Measurements from ENCODE around the gene DHX38. TPM values are rescaled to one million over a fixed set of nuclear protein-coding genes. Genes with fewer than 3 reads are reported as not detected.

Gene DHX38
- total and polyA plus RNA-seq, 2 donors (not counting 3 experiments of a cell fraction or from before 2014, with no cell fraction given): 47.3 to 78.6 TPM

DNA sequence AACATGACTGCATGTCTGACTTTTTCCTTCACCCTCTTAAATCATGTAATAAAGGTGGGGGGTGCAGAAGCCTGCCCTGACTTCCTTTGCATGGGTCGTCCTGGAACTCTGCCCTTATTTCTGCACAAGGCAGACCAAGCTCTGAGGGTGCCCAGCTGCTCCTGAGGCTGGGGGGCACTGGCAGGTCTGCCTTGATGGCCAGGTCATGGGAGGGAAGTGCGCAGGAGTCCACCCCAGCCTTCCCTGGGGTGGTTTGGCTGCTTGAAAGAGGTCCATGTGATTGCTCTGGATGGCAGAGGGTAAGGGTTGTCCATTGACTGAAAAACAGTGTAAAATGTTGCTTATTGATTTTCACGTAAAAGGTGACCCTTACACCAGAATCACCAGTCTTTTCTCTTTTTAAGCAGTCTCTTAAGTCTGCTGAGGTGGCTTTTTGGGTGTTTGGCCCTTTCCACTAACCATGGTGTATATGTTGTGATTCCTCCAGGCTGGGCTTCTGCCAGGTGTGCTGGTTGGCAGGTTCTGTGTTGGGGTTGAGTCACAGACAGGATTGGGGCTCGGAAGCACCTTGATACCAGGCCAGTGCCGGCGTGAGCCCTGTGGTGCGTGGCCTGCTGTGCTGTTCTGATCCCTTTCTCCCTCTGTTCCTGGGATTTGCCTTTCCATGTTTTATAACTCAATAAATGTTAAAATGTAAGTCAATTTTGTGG, 19.4 kb downstream of the DHX38 start:
- Histone ChIP-seq H3K4me1 (ENCODE audit: control insufficient read depth, extremely low read depth, insufficient read depth, low read length) (no peaks in the 10 kb centered on the region), H3K36me3 (ENCODE audit: control insufficient read depth in 2 of 2, extremely low read depth in 1 of 2, insufficient read depth in 2 of 2, low read length in 2 of 2) (peaks cover 13 to 41% of the 10 kb centered on the region in 2 experiments), H2AFZ (ENCODE audit: low read depth, low read length) (no peak overlapping the region), H3K4me3 (replicated peaks in 1 of 3; ENCODE audit: insufficient read depth in 1 of 3, low read depth in 1 of 3, low read length in 3 of 3) (no peak overlapping the region), H3K27ac (ENCODE audit: insufficient read depth, low read depth, low read length) (no peak overlapping the region), H3K27me3 (ENCODE audit: control insufficient read depth in 2 of 2, insufficient read depth in 2 of 2, low read length in 2 of 2) (no peaks in the 10 kb centered on the region), H3K9ac (replicated peaks; ENCODE audit: extremely low read depth, insufficient read depth, low read length) (no peak overlapping the region), H3K9me1 (replicated peaks; ENCODE audit: control insufficient read depth, extremely low read depth, insufficient read depth, low read length) (no peaks in the 10 kb centered on the region), H3K9me3 (replicated peaks; ENCODE audit: control insufficient read depth, insufficient read depth, low read length) (no peaks in the 10 kb centered on the region), H4K20me1 (replicated peaks; ENCODE audit: control insufficient read depth, extremely low read depth, insufficient read depth, low read length) (no peaks in the 10 kb centered on the region), H3K79me2 (ENCODE audit: control insufficient read depth, insufficient read depth, low read length) (no peaks in the 10 kb centered on the region), H3K4me2 (ENCODE audit: insufficient read depth, low read length) (no peak overlapping the region)
- BruUV-seq (replicated peaks): no TSS peak
- FAIRE-seq: no peak
- ChIA-PET CTCF (no interaction called here), POLR2A (no interaction called here)
- DNase-seq (ENCODE audit: low read depth, low spot score): no peak
- TF ChIP-seq EZH2 (IDR thresholded peaks at IDR 0.05; ENCODE audit: borderline replicate concordance, low read depth, low read length, severe bottlenecking) (no peak), FOS (IDR thresholded peaks at IDR 0.05; ENCODE audit: borderline replicate concordance, insufficient read depth, low read length) (no peak), POLR2A (IDR thresholded peaks at IDR 0.05; ENCODE audit: low read depth, low read length) (no peak), JUN (IDR thresholded peaks at IDR 0.05; ENCODE audit: borderline replicate concordance, insufficient read depth, insufficient read length, low read depth) (no peak)
- intact Hi-C loops (cut with micrococcal nuclease): no loop called here
- dilution Hi-C loops (cut with MboI; ENCODE audit: extremely low pct_ligation_motif_present, low sequenced_read_pairs): no loop called here

DNA sequence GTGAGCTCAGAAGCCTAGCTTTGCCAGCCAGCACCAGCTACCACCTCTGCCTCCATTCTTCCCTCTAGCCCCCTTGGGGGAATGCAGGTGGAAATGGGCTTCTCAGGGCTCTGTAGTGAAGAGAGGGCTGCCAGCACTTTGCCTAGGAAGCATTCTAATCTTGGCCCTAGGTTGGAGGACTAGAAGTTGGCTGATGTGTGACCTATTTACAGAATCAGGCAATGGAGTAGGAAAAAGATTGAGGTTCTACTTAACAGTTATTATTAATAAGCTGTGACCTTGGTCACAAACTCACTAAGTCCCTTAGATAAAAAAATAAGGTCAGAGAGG, 19.9 kb downstream of the DHX38 start:
- Histone ChIP-seq H3K4me1 (ENCODE audit: control insufficient read depth, extremely low read depth, insufficient read depth, low read length) (no peaks in the 10 kb centered on the region), H3K4me3 (replicated peaks in 1 of 3; ENCODE audit: insufficient read depth in 1 of 3, low read depth in 1 of 3, low read length in 3 of 3) (no peak overlapping the region), H3K27me3 (ENCODE audit: control insufficient read depth in 2 of 2, insufficient read depth in 2 of 2, low read length in 2 of 2) (no peaks in the 10 kb centered on the region), H3K4me2 (ENCODE audit: insufficient read depth, low read length) (no peak overlapping the region), H3K36me3 (ENCODE audit: control insufficient read depth in 2 of 2, extremely low read depth in 1 of 2, insufficient read depth in 2 of 2, low read length in 2 of 2) (peaks cover 10 to 35% of the 10 kb centered on the region in 2 experiments), H3K79me2 (ENCODE audit: control insufficient read depth, insufficient read depth, low read length) (no peaks in the 10 kb centered on the region), H3K27ac (ENCODE audit: insufficient read depth, low read depth, low read length) (no peak overlapping the region), H3K9ac (replicated peaks; ENCODE audit: extremely low read depth, insufficient read depth, low read length) (no peak overlapping the region), H4K20me1 (replicated peaks; ENCODE audit: control insufficient read depth, extremely low read depth, insufficient read depth, low read length) (no peaks in the 10 kb centered on the region), H2AFZ (ENCODE audit: low read depth, low read length) (no peak overlapping the region), H3K9me1 (replicated peaks; ENCODE audit: control insufficient read depth, extremely low read depth, insufficient read depth, low read length) (no peaks in the 10 kb centered on the region), H3K9me3 (replicated peaks; ENCODE audit: control insufficient read depth, insufficient read depth, low read length) (no peaks in the 10 kb centered on the region)
- POLR2A ChIA-PET: no interaction called here
- FAIRE-seq: no peak
- BruUV-seq (replicated peaks): no TSS peak
- CTCF ChIA-PET: no interaction called here
- intact Hi-C loops (cut with micrococcal nuclease) (no loop called here), dilution Hi-C loops (cut with MboI; ENCODE audit: extremely low pct_ligation_motif_present, low sequenced_read_pairs) (no loop called here)
- DNase-seq (ENCODE audit: low read depth, low spot score): no peak
- TF ChIP-seq, protein P1, sequence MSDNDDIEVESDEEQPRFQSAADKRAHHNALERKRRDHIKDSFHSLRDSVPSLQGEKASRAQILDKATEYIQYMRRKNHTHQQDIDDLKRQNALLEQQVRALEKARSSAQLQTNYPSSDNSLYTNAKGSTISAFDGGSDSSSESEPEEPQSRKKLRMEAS (IDR thresholded peaks at IDR 0.05; ENCODE audit: insufficient read depth, insufficient read length): no peak
- TF ChIP-seq POLR2A (IDR thresholded peaks at IDR 0.05; ENCODE audit: low read depth, low read length): no peak
- TF ChIP-seq, protein P2, sequence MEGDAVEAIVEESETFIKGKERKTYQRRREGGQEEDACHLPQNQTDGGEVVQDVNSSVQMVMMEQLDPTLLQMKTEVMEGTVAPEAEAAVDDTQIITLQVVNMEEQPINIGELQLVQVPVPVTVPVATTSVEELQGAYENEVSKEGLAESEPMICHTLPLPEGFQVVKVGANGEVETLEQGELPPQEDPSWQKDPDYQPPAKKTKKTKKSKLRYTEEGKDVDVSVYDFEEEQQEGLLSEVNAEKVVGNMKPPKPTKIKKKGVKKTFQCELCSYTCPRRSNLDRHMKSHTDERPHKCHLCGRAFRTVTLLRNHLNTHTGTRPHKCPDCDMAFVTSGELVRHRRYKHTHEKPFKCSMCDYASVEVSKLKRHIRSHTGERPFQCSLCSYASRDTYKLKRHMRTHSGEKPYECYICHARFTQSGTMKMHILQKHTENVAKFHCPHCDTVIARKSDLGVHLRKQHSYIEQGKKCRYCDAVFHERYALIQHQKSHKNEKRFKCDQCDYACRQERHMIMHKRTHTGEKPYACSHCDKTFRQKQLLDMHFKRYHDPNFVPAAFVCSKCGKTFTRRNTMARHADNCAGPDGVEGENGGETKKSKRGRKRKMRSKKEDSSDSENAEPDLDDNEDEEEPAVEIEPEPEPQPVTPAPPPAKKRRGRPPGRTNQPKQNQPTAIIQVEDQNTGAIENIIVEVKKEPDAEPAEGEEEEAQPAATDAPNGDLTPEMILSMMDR (IDR thresholded peaks at IDR 0.05; ENCODE audit: extremely low read depth in 1 of 2, insufficient read depth in 1 of 2, low read depth in 1 of 2, low read length in 2 of 2): no peak
- TF ChIP-seq EZH2 (IDR thresholded peaks at IDR 0.05; ENCODE audit: borderline replicate concordance, low read depth, low read length, severe bottlenecking): no peak
- TF ChIP-seq POLR2AphosphoS5 (IDR thresholded peaks at IDR 0.05; ENCODE audit: insufficient read depth, low read depth, low read length): no peak
- no peak for TF ChIP-seq MYC (IDR thresholded peaks at IDR 0.05; ENCODE audit: low read depth, low read length)
- TF ChIP-seq FOS (IDR thresholded peaks at IDR 0.05; ENCODE audit: borderline replicate concordance, insufficient read depth, low read length): no peak
- no peak for TF ChIP-seq JUN (IDR thresholded peaks at IDR 0.05; ENCODE audit: borderline replicate concordance, insufficient read depth, insufficient read length, low read depth)
- no peak for TF ChIP-seq GATA2 (IDR thresholded peaks at IDR 0.05; ENCODE audit: insufficient read depth, insufficient read length, low read depth, low read length)
